Measurements from ENCODE around the gene RBM24.

The RBM24 gene

DNA sequence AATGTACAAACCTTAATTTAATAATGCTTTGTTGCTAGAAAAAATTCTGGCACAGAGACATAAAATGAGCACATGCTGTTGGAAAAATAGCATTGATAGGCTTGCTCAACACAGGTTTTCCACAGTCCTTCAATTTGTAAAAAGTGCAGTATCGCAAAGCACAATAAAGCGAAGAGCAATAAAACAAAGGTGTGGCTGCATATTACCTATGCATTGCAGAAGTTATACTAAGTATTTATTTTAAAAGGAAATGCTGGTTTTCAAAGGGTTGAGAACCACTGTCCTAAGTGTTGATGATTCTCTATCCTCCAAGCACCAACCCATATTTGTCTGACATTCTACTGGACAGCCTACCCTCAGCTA lies 58.1 kb downstream of the RBM24 start:
- H3K27me3 ChIP-seq (ENCODE audit: insufficient read depth, low read length, poor library complexity, severe bottlenecking) = no peaks in the 10 kb centered on the region
- H3F3A ChIP-seq (ENCODE audit: low read depth) = no peaks in the 10 kb centered on the region
- H3K9me3 ChIP-seq (ENCODE audit: insufficient read depth, low read depth, low read length) = no peaks in the 10 kb centered on the region
- H3K79me2 ChIP-seq (ENCODE audit: insufficient read depth, low read length) = no peaks in the 10 kb centered on the region
- no peaks in the 10 kb centered on the region for H4K20me1 ChIP-seq (ENCODE audit: insufficient read depth, low read length, poor library complexity, severe bottlenecking)
- no peaks in the 10 kb centered on the region for H3K36me3 ChIP-seq (ENCODE audit: insufficient read depth, low read length)
- H3K9ac ChIP-seq (ENCODE audit: low read depth, low read length, poor library complexity, severe bottlenecking) = no peak overlapping the region
- H3K4me2 ChIP-seq (ENCODE audit: low read depth, low read length, poor library complexity, severe bottlenecking) = no peak overlapping the region
- no peak overlapping the region for H2AFZ ChIP-seq (ENCODE audit: low read length)
- TF ChIP-seq CTCF (conservative IDR thresholded peaks at IDR 0.05; ENCODE audit: low read length) (no peak), EZH2phosphoT487 (IDR thresholded peaks at IDR 0.05; ENCODE audit: borderline replicate concordance) (no peak)
- H3K4me1 ChIP-seq (ENCODE audit: insufficient read depth, low read length, poor library complexity, severe bottlenecking) = no peaks in the 10 kb centered on the region
- no peaks in the 10 kb centered on the region for H3K9me2 ChIP-seq (replicated peaks; ENCODE audit: low read depth, low read length)
- no peak overlapping the region for H3K4me3 ChIP-seq (ENCODE audit: low read length, poor library complexity, severe bottlenecking)

GRCh38 chr6:17341117-17341805 lies 60.1 kb downstream of the RBM24 start:
- no peaks in the 10 kb centered on the region for H3F3A ChIP-seq (ENCODE audit: low read depth)
- H4K20me1 ChIP-seq (ENCODE audit: insufficient read depth, low read length, poor library complexity, severe bottlenecking) = no peaks in the 10 kb centered on the region
- no peak overlapping the region for H3K4me2 ChIP-seq (ENCODE audit: low read depth, low read length, poor library complexity, severe bottlenecking)
- H3K9me3 ChIP-seq (ENCODE audit: insufficient read depth, low read depth, low read length) = no peaks in the 10 kb centered on the region
- no peaks in the 10 kb centered on the region for H3K27me3 ChIP-seq (ENCODE audit: insufficient read depth, low read length, poor library complexity, severe bottlenecking)
- H3K4me3 ChIP-seq (ENCODE audit: low read length, poor library complexity, severe bottlenecking) = no peak overlapping the region
- no peaks in the 10 kb centered on the region for H3K36me3 ChIP-seq (ENCODE audit: insufficient read depth, low read length)
- no peaks in the 10 kb centered on the region for H3K79me2 ChIP-seq (ENCODE audit: insufficient read depth, low read length)
- TF ChIP-seq EZH2phosphoT487 (IDR thresholded peaks at IDR 0.05; ENCODE audit: borderline replicate concordance) = no peak
- no peak for TF ChIP-seq CTCF (conservative IDR thresholded peaks at IDR 0.05; ENCODE audit: low read length)
- H3K9ac ChIP-seq (ENCODE audit: low read depth, low read length, poor library complexity, severe bottlenecking) = no peak overlapping the region
- no peak overlapping the region for H2AFZ ChIP-seq (ENCODE audit: low read length)
- H3K4me1 ChIP-seq (ENCODE audit: insufficient read depth, low read length, poor library complexity, severe bottlenecking) = no peaks in the 10 kb centered on the region
- no peaks in the 10 kb centered on the region for H3K9me2 ChIP-seq (replicated peaks; ENCODE audit: low read depth, low read length)

DNA sequence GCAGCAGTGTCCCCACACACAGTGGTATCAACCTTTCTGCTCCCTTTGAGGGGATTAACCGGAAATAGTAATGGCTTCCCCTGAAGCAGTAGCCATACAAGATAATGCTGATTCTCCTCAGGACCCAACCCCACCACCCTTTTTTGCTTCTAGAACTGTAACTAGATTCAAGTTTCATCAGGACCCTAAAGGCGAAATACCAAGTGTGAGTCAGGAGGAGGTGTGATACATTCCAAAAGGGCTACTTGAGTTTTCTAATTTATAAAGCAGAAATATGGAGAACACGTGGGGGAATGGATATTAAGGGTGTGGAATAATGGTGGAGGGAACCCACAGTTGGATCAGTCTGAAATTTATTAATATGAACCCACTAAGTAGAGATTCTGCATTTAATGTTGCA lies 60.7 kb downstream of the RBM24 start:
- Histone ChIP-seq H3K4me2 (ENCODE audit: low read depth, low read length, poor library complexity, severe bottlenecking) (no peak overlapping the region), H3K36me3 (ENCODE audit: insufficient read depth, low read length) (no peaks in the 10 kb centered on the region), H3K9me2 (replicated peaks; ENCODE audit: low read depth, low read length) (no peaks in the 10 kb centered on the region), H3K9me3 (ENCODE audit: insufficient read depth, low read depth, low read length) (no peaks in the 10 kb centered on the region), H4K20me1 (ENCODE audit: insufficient read depth, low read length, poor library complexity, severe bottlenecking) (no peaks in the 10 kb centered on the region), H3K79me2 (ENCODE audit: insufficient read depth, low read length) (no peaks in the 10 kb centered on the region), H3F3A (ENCODE audit: low read depth) (no peaks in the 10 kb centered on the region), H3K27me3 (ENCODE audit: insufficient read depth, low read length, poor library complexity, severe bottlenecking) (no peaks in the 10 kb centered on the region), H2AFZ (ENCODE audit: low read length) (no peak overlapping the region), H3K4me1 (ENCODE audit: insufficient read depth, low read length, poor library complexity, severe bottlenecking) (no peaks in the 10 kb centered on the region), H3K4me3 (ENCODE audit: low read length, poor library complexity, severe bottlenecking) (no peak overlapping the region), H3K9ac (ENCODE audit: low read depth, low read length, poor library complexity, severe bottlenecking) (no peak overlapping the region)
- TF ChIP-seq CTCF (conservative IDR thresholded peaks at IDR 0.05; ENCODE audit: low read length) = no peak
- TF ChIP-seq EZH2phosphoT487 (IDR thresholded peaks at IDR 0.05; ENCODE audit: borderline replicate concordance) = no peak

All from Loucy (cell line).